HEK293T (cell line): ENCODE data around the gene S100A6.

Source experiments
- ARNT ChIP-seq: fragments of 450-650 bp; IDR thresholded peaks from 2 replicates; pipeline ENCODE4 v1.6.1; 2017; ENCODE audit warnings: mild to moderate bottlenecking
- BHLHE40 ChIP-seq: fragments of 450-650 bp; IDR thresholded peaks from 2 replicates; pipeline ENCODE4 v1.6.1; 2016; ENCODE audit warnings: mild to moderate bottlenecking, moderate library complexity, borderline replicate concordance
- ELF4 ChIP-seq: fragments of 450-650 bp; IDR thresholded peaks from 2 replicates; pipeline ENCODE4 v1.6.1; 2017; ENCODE audit warnings: antibody characterized with exemption
- FOXA1 ChIP-seq: fragments of 450-650 bp; IDR thresholded peaks from 2 replicates; pipeline ENCODE4 v1.6.1; 2016; ENCODE audit warnings: mild to moderate bottlenecking
- FOXM1 ChIP-seq: fragments of 450-650 bp; IDR thresholded peaks from 2 replicates; pipeline ENCODE4 v1.6.1; 2017; ENCODE audit warnings: mild to moderate bottlenecking, borderline replicate concordance
- NFRKB ChIP-seq: fragments of 450-650 bp; IDR thresholded peaks from 2 replicates; pipeline ENCODE4 v1.6.1; 2016; ENCODE audit warnings: mild to moderate bottlenecking, moderate library complexity
- PKNOX1 ChIP-seq: fragments of 450-650 bp; IDR thresholded peaks from 2 replicates; pipeline ENCODE4 v1.6.1; 2016
- SP1 ChIP-seq: fragments of 450-650 bp; IDR thresholded peaks from 2 replicates; pipeline ENCODE4 v1.6.1; 2017
- SUZ12 ChIP-seq: fragments of 450-650 bp; IDR thresholded peaks from 2 replicates; pipeline ENCODE4 v1.6.1; 2016; ENCODE audit warnings: mild to moderate bottlenecking

DNA sequence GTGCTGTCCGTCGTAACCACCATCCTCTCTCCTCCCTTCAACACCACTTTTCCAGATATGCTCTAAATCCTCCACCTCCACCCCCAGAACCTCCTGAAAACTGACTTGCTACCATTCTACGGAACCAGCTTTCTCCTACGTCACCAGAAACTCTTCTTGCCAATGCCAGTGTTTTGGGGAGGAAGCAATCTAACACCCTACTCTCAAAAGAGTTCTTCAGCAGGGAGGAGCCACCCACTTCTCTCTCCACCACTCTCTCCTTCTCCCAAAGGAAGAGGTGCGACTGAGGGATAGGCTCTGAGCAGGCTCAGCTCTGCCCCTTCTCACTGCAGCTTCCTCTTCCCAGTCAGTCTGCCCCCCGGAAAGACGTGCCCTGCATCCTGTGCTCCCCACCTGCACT lies 35.9 kb upstream of the S100A6 start:
- no peak for TF ChIP-seq SUZ12
- no peak for TF ChIP-seq FOXM1
- no peak for TF ChIP-seq NFRKB
- no peak for TF ChIP-seq BHLHE40
- no peak for TF ChIP-seq SP1
- TF ChIP-seq ELF4: no peak
- no peak for TF ChIP-seq PKNOX1
- TF ChIP-seq FOXA1: no peak
- no peak for TF ChIP-seq ARNT
